GM21619 (cell line): ENCODE data around the gene NIPBL.

Experiments used
- ATAC-seq: cut with Tn5 transposase; IDR thresholded peaks from one replicate; pipeline ENCODE4 v1.9.1; 2021; ENCODE audit not compliant: unreplicated experiment

Gene NIPBL

DNA sequence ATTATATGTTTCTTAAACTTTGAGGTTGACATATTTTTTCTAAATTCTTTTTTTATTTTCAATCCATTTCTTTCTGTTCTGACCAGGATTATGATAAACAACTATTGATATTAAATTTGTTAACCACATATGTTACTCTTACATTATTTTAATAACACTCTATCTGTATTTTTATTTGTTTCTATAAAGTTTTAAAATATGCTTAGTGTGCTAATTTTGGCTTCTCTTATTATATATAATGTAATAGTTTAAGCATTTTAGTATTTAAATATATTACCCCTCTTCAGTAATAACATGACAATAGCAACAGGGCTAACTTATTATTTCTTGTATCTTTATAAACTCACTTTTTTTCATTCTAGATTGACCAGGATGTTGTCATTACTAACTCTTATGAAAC lies 137.8 kb downstream of the NIPBL start:
- ATAC-seq, result no peak

DNA sequence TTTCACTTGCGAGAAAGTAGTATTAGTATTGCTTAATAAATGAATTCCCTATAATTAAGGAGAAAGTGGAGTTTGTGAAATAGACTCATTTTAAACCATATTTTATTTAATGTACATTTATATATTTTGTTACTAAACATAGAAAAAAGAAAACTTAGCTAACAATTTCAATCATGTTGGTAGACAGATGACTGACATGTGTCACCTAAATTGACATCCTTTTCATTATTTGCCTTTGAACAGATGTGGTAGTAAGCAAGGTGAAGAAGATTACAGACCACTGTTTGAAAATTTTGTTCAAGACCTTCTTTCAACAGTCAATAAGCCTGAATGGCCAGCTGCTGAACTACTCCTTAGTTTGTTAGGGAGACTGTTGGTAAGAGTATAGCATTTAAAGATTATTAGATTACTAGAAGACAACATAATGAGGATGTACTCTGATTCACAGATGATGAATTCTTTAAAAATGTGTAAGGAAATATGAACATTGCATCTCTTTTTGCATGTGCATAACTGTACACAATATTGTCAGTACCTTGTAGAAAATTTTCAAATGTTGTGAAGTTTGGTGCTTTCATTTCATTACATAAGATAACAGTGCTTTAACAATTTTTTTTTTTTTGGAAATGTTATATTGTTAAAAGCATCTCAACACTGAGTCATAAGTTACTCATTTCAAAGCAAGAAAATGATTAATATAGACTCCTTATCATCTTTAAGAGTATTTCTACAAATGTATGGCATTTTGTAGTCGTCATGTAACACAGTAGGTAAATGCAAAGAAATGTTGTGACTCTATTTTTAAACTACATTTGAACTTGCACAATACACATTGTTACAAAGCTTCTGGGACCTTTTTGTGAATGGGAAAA lies 139.5 kb downstream of the NIPBL start:
- no peak for ATAC-seq

DNA sequence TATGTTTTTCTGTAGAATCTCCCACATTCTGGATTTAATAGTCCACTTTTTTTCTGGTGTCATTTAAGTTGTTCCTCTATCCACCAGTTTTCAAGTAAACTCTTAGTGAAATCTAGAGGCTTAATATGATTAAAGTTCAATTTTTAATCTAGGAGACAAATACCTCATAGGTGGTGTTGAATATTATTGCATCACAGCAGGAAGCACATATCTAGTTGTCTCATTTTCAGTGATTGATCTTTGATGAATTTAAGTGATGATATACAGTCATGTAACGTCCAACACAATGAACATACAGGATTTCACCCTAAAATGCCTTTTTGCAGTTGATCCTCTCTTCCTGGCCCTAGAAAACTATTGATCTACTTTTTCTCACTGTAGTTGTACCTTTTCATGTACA lies 152.3 kb downstream of the NIPBL start:
- no peak for ATAC-seq

DNA sequence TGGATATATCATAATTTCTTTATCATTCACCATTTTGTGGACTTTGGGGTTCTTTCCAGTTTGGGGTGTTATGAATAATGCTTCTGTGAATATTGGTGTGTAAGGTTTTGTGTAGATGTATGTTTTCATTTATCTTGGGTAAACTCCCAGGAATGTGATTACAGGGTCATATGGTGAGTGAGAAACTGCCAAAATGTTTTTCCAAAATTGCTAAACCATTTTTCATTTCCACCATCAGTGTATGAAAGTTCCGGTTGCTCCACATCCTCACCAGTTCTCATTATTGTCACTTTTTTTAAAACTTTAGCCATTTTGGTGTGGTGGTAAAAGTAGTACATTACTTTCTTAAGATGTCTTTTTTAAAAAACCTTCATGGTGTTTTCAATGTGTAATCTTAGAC lies 152.9 kb downstream of the NIPBL start:
- ATAC-seq, result no peak

DNA sequence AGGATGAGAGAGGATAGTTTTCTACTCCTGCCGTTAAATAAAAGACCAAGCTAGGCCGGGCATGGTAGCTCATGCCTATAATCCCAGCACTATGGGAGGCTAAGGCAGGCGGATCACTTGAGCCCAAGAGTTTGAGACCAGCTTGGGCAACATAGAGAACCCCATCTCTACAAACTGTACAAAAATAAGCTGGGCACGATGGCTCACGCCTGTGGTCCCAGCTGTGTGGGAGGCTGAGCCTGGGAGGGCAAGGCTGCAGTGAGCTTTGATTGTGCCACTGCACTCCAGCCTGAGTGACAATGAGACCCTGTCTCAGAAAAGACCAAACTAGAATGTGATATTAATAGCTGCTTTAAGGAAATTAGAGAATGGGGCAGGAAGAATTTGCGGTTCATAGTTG lies 158.4 kb downstream of the NIPBL start:
- ATAC-seq, result no peak

DNA sequence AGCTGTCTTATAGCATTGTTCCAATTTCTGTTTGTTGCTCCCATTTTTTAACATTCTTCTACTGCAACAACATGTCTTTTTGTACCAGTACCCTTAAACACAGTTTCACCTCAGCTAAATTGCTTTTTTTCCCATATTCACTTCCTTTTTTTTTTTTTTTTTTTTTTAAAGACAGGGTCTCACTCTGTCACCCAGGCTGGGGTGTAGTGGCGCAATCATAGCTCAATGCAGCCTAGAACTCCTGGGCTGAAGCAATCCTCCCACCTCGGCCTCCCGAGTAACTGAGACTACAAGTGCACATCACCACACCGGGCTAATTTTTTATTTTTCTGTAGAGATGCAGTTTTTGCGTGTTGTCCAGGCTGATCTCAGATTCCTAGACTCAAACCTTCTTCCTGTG lies 161.3 kb downstream of the NIPBL start:
- no peak for ATAC-seq

DNA sequence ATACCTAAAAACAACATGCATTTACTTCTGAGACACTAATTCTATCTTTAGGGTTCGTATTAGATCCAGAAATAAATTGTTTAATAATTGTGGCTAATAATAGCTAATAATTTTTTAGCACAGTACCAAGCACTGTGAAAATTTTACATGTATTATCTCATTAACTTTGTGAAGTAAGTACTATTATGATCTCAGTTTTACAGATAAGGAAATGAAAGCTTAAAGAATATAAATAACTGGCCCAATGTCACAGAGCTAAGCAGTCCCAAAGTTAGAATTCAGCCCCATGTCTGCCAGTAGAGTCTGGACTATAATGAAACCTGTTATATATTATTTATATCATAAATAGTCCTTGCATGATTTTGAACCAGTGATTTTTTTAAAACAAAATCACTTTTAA lies 163.3 kb downstream of the NIPBL start:
- ATAC-seq, result no peak

DNA sequence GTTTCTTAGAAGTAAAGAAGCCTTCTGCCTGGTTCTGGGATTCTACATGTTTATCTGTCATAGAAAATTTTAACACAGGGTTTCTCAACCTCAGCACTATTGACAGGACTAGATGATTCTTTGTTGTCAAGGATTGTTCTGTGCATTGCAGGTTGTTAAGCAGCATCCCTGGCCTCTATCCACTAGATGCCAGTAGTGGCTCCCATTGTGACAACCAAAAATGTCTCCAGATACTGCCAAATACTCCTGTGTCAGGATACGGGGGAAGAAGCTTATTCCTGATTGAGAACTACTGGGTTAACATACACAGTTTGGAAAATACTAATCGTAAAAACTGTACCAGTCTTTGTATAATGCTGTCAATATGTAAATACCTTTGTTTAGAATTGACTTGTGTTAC lies 167.1 kb downstream of the NIPBL start:
- no peak for ATAC-seq

DNA sequence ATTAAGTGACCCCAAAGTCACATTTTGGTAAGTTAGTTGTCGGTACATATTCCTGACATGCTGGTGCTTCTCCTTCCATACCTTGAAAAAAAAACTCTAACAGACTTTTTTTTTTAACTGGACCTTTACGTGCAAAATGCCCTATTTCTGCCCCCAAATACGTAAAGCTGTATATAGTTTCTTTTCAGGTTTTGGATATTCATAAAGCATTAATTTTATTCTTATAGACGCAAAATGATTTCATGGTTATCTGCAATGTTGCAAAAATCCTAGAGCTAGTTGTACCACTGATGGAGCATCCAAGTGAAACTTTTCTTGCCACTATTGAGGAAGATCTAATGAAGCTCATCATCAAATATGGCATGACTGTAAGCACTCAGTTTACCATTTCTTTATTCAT lies 167.6 kb downstream of the NIPBL start:
- no peak for ATAC-seq

DNA sequence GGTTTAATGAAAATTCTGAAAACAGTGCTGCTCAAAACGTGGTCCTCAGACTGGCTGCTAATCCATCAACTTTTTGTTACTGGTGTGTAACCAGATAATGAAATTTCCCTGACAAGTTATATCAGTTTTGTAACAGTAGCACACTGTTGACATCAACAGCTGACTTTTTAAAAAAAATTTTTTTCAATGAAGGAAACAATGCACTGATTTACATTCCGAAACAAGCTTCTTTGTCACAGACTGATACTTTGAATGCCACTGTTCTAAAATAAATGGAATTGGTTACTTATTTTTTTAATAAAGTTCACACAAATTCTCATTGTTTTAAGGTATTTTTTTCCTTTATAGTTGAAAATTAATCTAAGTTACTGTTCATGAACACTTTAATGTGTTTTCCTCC lies 169.1 kb downstream of the NIPBL start:
- ATAC-seq, result no peak

DNA sequence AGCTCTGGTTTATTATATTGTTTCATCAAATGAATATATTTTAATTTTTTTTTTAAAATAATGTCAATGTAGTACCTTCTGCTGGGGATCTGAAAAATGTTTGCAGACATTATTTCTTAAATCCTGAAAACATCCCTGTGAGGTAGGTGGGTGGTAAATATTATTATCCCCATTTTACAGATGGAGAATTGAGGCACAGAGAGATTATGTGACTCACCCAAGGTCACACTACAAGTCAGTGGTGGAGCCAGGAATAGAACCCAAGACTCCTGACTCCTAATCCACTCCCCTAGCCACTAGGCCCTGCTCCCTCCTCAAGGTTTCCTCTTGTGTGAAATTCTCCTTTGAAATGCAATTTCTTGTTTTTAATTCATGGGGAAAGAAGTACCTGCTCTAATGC lies 171.4 kb downstream of the NIPBL start:
- no peak for ATAC-seq

DNA sequence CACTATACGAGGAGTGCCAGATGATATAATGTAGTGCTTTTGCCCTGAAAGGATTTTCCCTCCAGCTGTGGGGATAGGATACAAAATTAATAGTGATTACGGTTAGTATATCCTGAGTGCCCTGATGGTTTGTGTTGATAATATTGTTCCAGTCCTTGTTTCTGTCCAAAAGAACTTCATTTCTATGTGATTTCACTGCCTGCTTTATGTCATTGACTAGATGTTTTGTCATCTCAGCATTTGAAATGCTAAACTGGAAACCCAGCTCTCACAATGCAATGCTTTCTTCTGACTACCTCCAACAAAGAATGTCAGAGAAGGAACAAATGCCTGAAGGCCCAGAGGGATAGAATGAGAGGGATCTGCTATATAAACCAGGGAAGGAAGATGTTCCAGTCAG lies 177.8 kb downstream of the NIPBL start:
- ATAC-seq, result no peak

DNA sequence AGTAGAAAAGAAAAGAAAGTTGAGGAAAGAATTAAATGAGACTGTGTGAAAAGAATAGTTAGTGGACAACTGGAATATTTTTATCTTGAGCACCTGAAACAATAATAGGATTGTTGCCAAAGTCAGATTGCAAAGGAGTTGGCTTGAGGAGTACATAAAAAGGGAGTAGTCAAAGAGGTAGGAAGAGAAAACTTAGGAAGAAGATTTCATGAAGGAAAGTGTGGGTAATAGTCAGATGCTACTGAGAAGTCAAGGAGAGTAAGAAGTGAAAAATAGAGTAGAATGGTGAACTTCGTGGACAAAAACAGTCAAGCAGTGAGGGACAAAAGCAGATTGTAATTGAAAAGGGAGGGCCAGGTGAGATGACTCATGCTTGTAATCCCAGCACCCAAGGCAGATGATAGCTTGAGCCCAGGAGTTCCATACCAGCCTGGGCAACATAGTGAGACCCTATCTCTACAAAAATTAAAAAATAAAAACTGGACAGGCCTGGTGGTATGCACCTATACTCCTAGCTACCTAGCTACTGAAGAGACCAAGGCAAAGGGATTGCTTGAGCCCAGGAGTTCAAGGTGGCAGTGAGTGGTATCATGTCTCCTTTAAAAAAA lies 178.9 kb downstream of the NIPBL start:
- no peak for ATAC-seq

DNA sequence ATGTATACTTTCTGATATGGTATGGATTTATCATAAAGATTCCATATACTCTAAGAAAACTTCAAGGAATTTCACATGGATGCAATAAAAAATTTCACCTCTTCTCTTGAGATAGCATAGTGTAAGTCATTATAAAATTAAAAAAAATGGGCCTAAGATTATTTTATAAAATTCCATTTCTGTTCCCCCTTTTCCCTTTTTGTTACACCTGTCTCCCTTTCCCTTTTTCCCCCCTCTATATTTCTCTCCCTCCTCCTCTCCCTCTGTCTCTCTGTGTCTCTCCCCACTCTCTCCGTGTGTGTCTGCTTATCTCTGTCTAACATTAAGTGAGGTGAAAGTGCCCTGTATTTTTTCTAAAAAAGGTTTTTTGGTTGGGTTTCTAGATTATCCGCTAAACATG lies 180.2 kb downstream of the NIPBL start:
- no peak for ATAC-seq

DNA sequence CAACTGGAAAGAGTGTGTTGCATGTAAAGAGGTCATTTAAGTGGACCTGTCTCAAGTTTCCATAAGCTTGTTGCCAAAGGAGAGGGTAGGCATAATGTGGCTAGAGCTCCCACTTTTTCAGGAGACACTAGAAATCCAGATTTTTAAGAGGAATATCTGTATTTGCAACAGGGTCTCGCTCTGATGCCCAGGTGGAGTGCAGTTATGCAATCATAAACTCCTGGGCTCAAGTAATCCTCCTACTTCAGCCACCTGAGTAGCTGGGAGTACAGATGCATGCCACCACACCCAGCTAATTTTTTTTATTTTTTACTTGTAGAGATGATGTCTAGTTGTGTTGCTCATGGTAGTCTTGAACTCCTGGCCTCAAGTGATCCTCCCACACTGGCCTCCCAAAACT lies 183.5 kb downstream of the NIPBL start:
- ATAC-seq, result no peak

DNA sequence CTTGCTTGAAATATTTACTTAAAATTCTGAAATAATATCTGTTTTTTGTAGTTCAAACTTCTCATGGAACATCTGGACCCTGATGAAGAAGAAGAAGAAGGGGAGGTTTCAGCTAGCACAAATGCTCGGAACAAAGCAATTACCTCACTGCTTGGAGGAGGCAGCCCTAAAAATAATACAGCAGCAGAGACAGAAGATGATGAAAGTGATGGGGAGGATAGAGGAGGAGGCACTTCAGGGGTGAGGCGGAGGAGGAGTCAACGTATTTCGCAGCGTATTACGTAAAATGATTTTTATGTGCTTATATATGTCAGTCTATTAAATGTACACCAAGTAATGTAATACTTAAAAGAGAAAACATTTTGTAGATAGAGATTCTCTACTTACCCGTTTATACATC lies 187.2 kb downstream of the NIPBL start:
- no peak for ATAC-seq

DNA sequence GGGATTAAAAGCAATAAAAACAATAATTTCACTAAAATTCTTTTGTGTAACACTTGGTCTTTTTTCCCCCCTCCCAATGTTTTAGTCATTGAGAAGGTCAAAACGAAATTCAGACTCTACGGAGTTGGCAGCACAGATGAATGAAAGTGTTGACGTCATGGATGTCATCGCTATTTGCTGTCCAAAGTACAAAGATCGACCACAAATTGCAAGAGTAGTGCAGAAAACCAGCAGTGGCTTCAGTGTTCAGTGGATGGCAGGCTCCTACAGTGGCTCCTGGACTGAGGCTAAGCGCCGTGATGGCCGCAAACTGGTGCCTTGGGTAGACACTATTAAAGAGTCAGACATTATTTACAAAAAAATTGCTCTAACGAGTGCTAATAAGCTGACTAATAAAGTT lies 187.9 kb downstream of the NIPBL start:
- ATAC-seq, result no peak

DNA sequence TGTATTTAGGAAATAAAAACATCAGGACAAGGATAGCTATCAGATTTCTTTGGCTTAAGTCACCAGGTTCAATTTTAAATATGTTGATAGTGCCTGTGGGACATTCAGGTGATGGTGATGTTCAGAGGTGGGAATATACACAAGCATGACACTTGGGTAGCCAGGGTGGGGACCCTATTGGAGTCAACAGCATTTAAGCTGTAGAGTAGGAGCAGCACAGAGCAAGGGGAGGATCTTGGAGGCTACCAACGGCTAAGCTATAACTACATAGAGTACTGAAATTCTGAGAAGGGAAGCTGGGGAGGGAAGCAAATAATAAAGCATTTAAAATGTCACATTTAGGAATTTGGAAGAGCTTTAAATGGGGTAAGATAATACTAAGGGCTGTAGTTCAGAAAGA lies 194.9 kb downstream of the NIPBL start:
- no peak for ATAC-seq

DNA sequence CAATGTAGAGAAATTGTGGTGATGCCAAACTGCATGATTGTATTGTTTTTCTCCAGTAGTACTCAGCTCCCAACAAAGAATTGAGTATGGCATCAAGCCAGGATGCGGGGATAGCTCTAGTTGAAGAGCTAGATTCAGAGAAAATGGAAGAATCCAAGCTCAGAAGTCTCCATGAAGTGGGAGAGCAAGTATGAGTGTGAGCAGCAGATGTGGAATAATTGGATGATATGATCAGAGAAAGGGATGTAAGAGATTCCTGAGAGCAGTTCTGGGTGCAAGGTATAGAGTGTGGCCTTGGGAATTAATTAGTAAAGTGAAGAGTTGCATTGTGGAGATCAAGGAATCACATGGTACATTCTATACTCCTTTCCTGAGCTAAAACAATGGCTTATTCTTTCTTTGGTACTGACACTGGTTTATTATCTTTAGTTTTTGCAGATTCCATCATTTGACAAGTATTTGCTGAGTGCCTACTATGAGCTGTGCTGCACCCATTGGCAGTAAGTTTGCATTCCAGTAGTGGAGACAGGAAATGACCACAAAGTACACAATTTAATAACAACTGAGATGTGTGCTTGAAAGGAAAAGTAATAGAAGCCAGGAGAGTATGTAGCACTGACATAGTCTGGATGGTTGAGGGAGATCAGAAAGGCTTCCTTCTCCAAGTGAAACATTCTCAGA lies 195.5 kb downstream of the NIPBL start:
- ATAC-seq, result no peak

DNA sequence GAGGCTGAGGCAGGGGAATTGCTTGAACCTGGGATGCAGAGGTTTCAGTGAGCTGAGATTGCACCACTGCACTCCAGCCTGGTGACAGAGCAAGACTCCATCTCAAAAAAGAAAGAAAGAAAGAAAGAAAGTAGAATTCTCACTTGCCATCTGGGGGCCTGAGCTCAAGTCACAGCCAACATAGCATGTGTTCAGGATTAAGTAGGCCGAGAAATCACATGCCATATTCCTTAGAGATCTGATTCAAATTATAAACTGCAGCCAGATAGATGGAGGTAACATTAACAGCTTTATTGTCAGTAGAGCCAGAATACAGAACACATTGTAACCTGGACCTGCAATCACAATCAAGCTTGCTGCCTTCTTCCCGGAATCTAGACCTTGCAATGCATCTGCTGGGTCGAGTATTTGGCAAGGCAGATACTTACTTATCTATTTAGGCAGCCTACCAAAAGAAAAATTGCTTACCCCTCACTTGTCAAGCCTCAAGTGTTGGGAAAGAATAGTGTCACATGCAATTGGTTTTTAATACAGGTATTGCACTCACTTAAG lies 198.9 kb downstream of the NIPBL start:
- no peak for ATAC-seq

DNA sequence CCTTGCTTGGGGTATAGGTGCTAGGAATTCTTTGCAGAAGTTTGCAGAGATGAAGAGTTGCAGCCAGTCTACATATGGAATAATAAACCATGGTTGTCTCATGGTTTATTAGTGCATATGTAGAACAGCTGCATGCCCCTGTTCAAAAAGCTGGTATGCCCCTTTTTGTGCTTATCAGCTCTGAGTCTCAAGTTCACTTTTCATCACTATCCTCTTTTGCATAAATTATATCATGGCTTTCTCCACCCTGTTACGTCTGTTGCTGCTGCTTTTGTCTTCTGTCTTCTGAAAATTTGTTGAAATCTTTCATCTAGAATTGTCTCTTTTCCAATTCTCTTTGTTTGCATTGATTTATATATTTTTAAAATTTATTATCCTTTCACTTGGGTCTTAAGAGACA lies 200.6 kb downstream of the NIPBL start:
- ATAC-seq, result no peak

DNA sequence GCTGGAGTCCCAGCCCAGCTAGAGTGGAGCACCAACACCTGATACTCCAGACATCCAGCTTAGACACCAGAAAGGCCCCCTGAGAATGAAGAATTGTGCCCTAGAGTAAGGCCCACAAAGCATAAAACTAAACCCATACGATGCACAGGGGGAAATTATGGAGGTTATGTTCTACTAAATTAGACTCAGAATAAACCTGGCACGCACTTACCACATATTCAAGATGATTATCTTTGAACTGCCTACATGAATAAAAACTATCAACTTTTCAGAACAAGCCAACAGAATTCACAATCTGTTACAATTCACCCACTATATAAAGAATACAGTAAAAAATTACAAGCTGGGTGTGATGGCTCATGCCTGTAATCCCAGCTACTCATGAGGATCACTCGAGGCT lies 204.1 kb downstream of the NIPBL start:
- ATAC-seq, result no peak
